Measurements from ENCODE around the gene GRIK4. TPM values are rescaled to one million over a fixed set of nuclear protein-coding genes. Genes with fewer than 3 reads are reported as not detected.

Gene GRIK4
- total RNA-seq, 1 experiment from 2014 or later, result not detected

DNA sequence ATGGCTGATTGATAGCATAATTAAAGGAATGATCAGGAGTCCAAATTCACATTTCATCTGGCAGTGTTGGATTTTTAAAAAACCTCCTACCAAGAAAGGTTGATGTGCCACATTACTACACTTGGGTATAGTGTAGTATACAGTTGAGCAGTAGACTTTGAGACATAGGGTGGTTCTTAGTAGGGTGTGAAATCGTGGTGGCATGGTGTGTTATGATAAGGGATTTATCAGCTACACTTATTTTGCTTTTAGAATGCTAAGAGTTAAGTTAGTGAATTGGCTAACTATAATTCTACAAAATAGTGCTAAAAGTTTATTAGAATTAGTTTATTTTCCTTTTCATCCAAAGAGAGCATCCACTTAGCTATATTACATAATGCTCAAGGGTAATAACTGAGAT, 525.5 kb downstream of the GRIK4 start:
- Histone ChIP-seq H3K9ac (ENCODE audit: low read length) (no peak overlapping the region), H3K4me1 (ENCODE audit: insufficient read depth, low read length) (no peaks in the 10 kb centered on the region), H3K36me3 (ENCODE audit: low read depth, low read length) (no peaks in the 10 kb centered on the region), H3K27me3 (ENCODE audit: low read length) (no peaks in the 10 kb centered on the region), H3K4me3 (ENCODE audit: low read length) (no peak overlapping the region), H4K20me1 (ENCODE audit: low read length) (no peaks in the 10 kb centered on the region), H3K27ac (ENCODE audit: low read length) (no peak overlapping the region), H3K9me3 (ENCODE audit: low read length) (no peaks in the 10 kb centered on the region), H3K9me2 (replicated peaks; ENCODE audit: low read length) (no peaks in the 10 kb centered on the region), H3K4me2 (ENCODE audit: low read length) (no peak overlapping the region), H3F3A (ENCODE audit: low read length, unreplicated experiment) (no peaks in the 10 kb centered on the region), H2AFZ (ENCODE audit: low read length) (no peak overlapping the region), H3K79me2 (ENCODE audit: low read length) (no peaks in the 10 kb centered on the region)
- DNase-seq (no peak), ATAC-seq (no peak)
- BruUV-seq (replicated peaks), result no TSS peak
- CTCF ChIA-PET, result no interaction called here
- POLR2A ChIA-PET (ENCODE audit: unreplicated experiment), result no interaction called here
- TF ChIP-seq EZH2phosphoT487 (IDR thresholded peaks at IDR 0.05; ENCODE audit: borderline replicate concordance, low read length), result no peak
- TF ChIP-seq, protein P1, sequence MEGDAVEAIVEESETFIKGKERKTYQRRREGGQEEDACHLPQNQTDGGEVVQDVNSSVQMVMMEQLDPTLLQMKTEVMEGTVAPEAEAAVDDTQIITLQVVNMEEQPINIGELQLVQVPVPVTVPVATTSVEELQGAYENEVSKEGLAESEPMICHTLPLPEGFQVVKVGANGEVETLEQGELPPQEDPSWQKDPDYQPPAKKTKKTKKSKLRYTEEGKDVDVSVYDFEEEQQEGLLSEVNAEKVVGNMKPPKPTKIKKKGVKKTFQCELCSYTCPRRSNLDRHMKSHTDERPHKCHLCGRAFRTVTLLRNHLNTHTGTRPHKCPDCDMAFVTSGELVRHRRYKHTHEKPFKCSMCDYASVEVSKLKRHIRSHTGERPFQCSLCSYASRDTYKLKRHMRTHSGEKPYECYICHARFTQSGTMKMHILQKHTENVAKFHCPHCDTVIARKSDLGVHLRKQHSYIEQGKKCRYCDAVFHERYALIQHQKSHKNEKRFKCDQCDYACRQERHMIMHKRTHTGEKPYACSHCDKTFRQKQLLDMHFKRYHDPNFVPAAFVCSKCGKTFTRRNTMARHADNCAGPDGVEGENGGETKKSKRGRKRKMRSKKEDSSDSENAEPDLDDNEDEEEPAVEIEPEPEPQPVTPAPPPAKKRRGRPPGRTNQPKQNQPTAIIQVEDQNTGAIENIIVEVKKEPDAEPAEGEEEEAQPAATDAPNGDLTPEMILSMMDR (conservative IDR thresholded peaks at IDR 0.05; ENCODE audit: low read depth, low read length), result no peak
- no peak for TF ChIP-seq EZH2 (IDR thresholded peaks at IDR 0.05; ENCODE audit: low read length, unreplicated experiment)
- intact Hi-C loops (cut with micrococcal nuclease), result loop anchor here (10.0 kb wide), 1 partner anchor 158 kb away; no protein-coding TSS in a partner anchor

Other genes with a start within 250 kb of the GRIK4 start
- 4.2 and 6.2 TPM in 2 replicates for gene TLCD5, start 186.4 kb upstream of the GRIK4 start, total RNA-seq (2014; rRNA removed)
- 41.0 and 54.4 TPM in 2 replicates for gene ARHGEF12, start 175.3 kb upstream of the GRIK4 start, total RNA-seq (2014; rRNA removed)

Data from PC-3 (cell line).